Head of caudate nucleus (tissue), 42 donors: Measurements from ENCODE around the gene KLC4.
"Not testable (repeated sequence)": the region's sequence is repeated elsewhere in the genome, so short reads cannot be mapped to it uniquely, and the experiment has no call there.

ENCODE experiments used
- DNase-seq, 42 donors: peaks; one replicate each; pipeline versions ENCODE4 v3.0.0 to v3.0.0-alpha.2; 2020 to 2021; ENCODE audit warnings: mixed read lengths in 7 of 42
- intact Hi-C: fragments of 100-400 bp; cut with DNase I; formaldehyde crosslinking; loops from one replicate; pipeline ENCODE4 v1.15.0; 2022

Gene KLC4

GRCh38 chr6:43113431-43114260 lies 54.2 kb downstream of the KLC4 start:
- intact Hi-C loops = no loop called here
- no peak for DNase-seq

- intact Hi-C loops = no loop called here
These were observed 55.9 kb downstream of the KLC4 start for GRCh38 chr6:43115365-43115764.

GRCh38 chr6:43117466-43117865 lies 58.0 kb downstream of the KLC4 start:
- DNase-seq, intact Hi-C loops: not testable (repeated sequence)

More at GRCh38 chr6:43115365-43115764, 55.9 kb downstream of the KLC4 start:
- no peak for DNase-seq

GRCh38 chr6:43119482-43119881 lies 60.1 kb downstream of the KLC4 start:
- DNase-seq = no peak
- intact Hi-C loops = no loop called here

GRCh38 chr6:43120101-43120763 lies 60.8 kb downstream of the KLC4 start:
- DNase-seq = no peak
- intact Hi-C loops = no loop called here

- intact Hi-C loops = no loop called here
- peak in 2 of 42 donors; percentile 20 to 41 for DNase-seq
These were observed 61.8 kb downstream of the KLC4 start for GRCh38 chr6:43120944-43121913.

- intact Hi-C loops = no loop called here
- no peak for DNase-seq
These were observed 62.7 kb downstream of the KLC4 start for GRCh38 chr6:43122146-43122545.

GRCh38 chr6:43123461-43124314 lies 64.3 kb downstream of the KLC4 start:
- intact Hi-C loops = no loop called here
- DNase-seq = peak in 35 of 42 donors; percentile 12 to 67 (median 36)

GRCh38 chr6:43124481-43124880 lies 65.0 kb downstream of the KLC4 start:
- no peak for DNase-seq
- intact Hi-C loops = no loop called here
